CD14-positive monocyte (primary cell): Measurements from ENCODE around the gene MACROH2A1. TPM values are rescaled to one million over a fixed set of nuclear protein-coding genes. Genes with fewer than 3 reads are reported as not detected.

Experiments used
- DNase-seq, 3 donors: peaks; one replicate each; pipeline ENCODE4 v3.0.0-alpha.2; 2011 to 2022
- H2AFZ ChIP-seq: 2 replicates; pipeline ENCODE4 v1.6.0; 2012; ENCODE audit warnings: mild to moderate bottlenecking, low read depth, low read length, inconsistent platforms; ENCODE audit not compliant: insufficient read depth, poor library complexity, severe bottlenecking
- H3K27ac ChIP-seq, 2 donors: 1 replicate in 1 of 2; 2 replicates in 1 of 2; pipeline ENCODE4 v1.5.1; 2012 to 2013; ENCODE audit warnings: low read length in 2 of 2, control low read depth in 1 of 2, inconsistent platforms in 1 of 2, low read depth in 1 of 2, mild to moderate bottlenecking in 1 of 2
- H3K27me3 ChIP-seq, 2 donors: one replicate each; pipeline versions ENCODE4 v1.6.0 to v1.6.1; 2011 to 2013; ENCODE audit warnings: low read length in 2 of 2; ENCODE audit not compliant: control insufficient read depth in 2 of 2, insufficient read depth in 2 of 2
- H3K36me3 ChIP-seq, 2 donors: replicated peaks in 1 of 2; 1 replicate in 1 of 2; 2 replicates in 1 of 2; pipeline versions ENCODE4 v1.5.1 to v1.6.1; 2012 to 2013; ENCODE audit warnings: low read length in 2 of 2, control low read depth in 1 of 2, inconsistent platforms in 1 of 2, mild to moderate bottlenecking in 1 of 2; ENCODE audit not compliant: insufficient read depth in 2 of 2, control insufficient read depth in 1 of 2
- H3K4me1 ChIP-seq, 2 donors: 1 replicate in 1 of 2; 2 replicates in 1 of 2; pipeline versions ENCODE4 v1.5.1 to v1.6.1; 2012 to 2013; ENCODE audit warnings: low read length in 2 of 2, control low read depth in 1 of 2, inconsistent platforms in 1 of 2, mild to moderate bottlenecking in 1 of 2, moderate library complexity in 1 of 2; ENCODE audit not compliant: insufficient read depth in 2 of 2, control insufficient read depth in 1 of 2
- H3K4me2 ChIP-seq: replicated peaks from 2 replicates; pipeline ENCODE3; 2012; ENCODE audit warnings: low read length, moderate library complexity, mild to moderate bottlenecking; ENCODE audit not compliant: poor library complexity, severe bottlenecking; ENCODE audit errors: extremely low read depth
- H3K4me3 ChIP-seq, 3 experiments: fragments of 200-600 bp in 1 of 3; sonication (generic) in 1 of 3; replicated peaks in 1 of 3; 1 replicate in 2 of 3; 2 replicates in 1 of 3; pipeline ENCODE4 v1.5.1; 2011 to 2013; ENCODE audit warnings: low read length in 3 of 3, mild to moderate bottlenecking in 3 of 3, control low read depth in 2 of 3, low read depth in 2 of 3, inconsistent platforms in 1 of 3, moderate library complexity in 1 of 3
- H3K79me2 ChIP-seq: 2 replicates; pipeline ENCODE4 v1.6.0; 2012; ENCODE audit warnings: mild to moderate bottlenecking, control low read depth, inconsistent platforms, low read length, moderate library complexity; ENCODE audit not compliant: insufficient read depth
- H3K9ac ChIP-seq: 2 replicates; pipeline ENCODE4 v1.6.0; 2017; ENCODE audit warnings: low read length, mild to moderate bottlenecking; ENCODE audit not compliant: insufficient read depth, poor library complexity, severe bottlenecking
- H3K9me3 ChIP-seq, 2 donors: replicated peaks in 1 of 2; 1 replicate in 1 of 2; 2 replicates in 1 of 2; pipeline versions ENCODE4 v1.5.1 to v1.6.1; 2012 to 2013; ENCODE audit warnings: low read length in 2 of 2, control low read depth in 1 of 2; ENCODE audit not compliant: control insufficient read depth in 1 of 2, insufficient read depth in 1 of 2
- H4K20me1 ChIP-seq: 2 replicates; pipeline ENCODE4 v1.6.0; 2012; ENCODE audit warnings: mild to moderate bottlenecking, low read length, control low read depth, moderate library complexity; ENCODE audit not compliant: insufficient read depth
- H3K27ac Mint-ChIP-seq, 7 donors: one replicate each; pipeline ENCODE4 v1.8.0; 2020; ENCODE audit warnings: mild to moderate bottlenecking in 7 of 7, mixed read lengths in 7 of 7, moderate library complexity in 6 of 7, inconsistent platforms in 2 of 7
- H3K27me3 Mint-ChIP-seq, 3 donors: one replicate each; pipeline ENCODE4 v1.8.0; 2021 to 2022; ENCODE audit warnings: low read depth in 3 of 3, mild to moderate bottlenecking in 3 of 3, mixed read lengths in 3 of 3, moderate library complexity in 3 of 3, inconsistent platforms in 1 of 3
- H3K36me3 Mint-ChIP-seq, 2 donors: one replicate each; pipeline ENCODE4 v1.8.0; 2020; ENCODE audit warnings: mixed read lengths in 2 of 2, inconsistent platforms in 1 of 2, mild to moderate bottlenecking in 1 of 2
- H3K4me1 Mint-ChIP-seq: one replicate; pipeline ENCODE4 v1.8.0; 2020; ENCODE audit warnings: mild to moderate bottlenecking, mixed read lengths
- H3K4me3 Mint-ChIP-seq, 2 donors: one replicate each; pipeline ENCODE4 v1.8.0; 2020; ENCODE audit warnings: mild to moderate bottlenecking in 2 of 2, mixed read lengths in 2 of 2, moderate library complexity in 1 of 2
- H3K9me3 Mint-ChIP-seq, 7 donors: one replicate each; pipeline ENCODE4 v1.8.0; 2020 to 2022; ENCODE audit warnings: mixed read lengths in 7 of 7, mild to moderate bottlenecking in 6 of 7, moderate library complexity in 6 of 7, inconsistent platforms in 2 of 7
- WGBS: methylation state at CpG from one replicate; pipeline ENCODE4 v1.1.5; 2013; ENCODE audit warnings: missing lambda C conversion rate; ENCODE audit not compliant: insufficient coverage; 5-methylcytosine and 5-hydroxymethylcytosine counted together
- intact Hi-C, 2 donors: fragments of 100-400 bp; cut with micrococcal nuclease; formaldehyde crosslinking; loops; one replicate each; pipeline versions ENCODE4 v1.15.0 to v1.15.1; 2023
- polyA plus RNA-seq, 3 donors: library from polyadenylated mRNA; depleted of rRNA in 1 of 3; unstranded in 2 of 3; stranded (reverse) in 1 of 3; fragments of 300-500 nt in 2 of 3; fragments of >200 nt in 1 of 3; fragmentation: Illumina TruSeq in 2 of 3; gene quantifications; 1 replicate in 2 of 3; 2 replicates in 1 of 3; pipeline ENCODE4 v1.2.3, GENCODE V29; 2012 to 2021
- TF ChIP-seq, protein P1 (sequence below): fragments of 200-600 bp; IDR thresholded peaks from one replicate; pipeline ENCODE4 v1.8.0; 2022; ENCODE audit warnings: antibody characterized with exemption, mild to moderate bottlenecking

MACROH2A1 gene
- polyA plus RNA-seq, 3 donors: 352 to 443 (median 440) TPM

DNA sequence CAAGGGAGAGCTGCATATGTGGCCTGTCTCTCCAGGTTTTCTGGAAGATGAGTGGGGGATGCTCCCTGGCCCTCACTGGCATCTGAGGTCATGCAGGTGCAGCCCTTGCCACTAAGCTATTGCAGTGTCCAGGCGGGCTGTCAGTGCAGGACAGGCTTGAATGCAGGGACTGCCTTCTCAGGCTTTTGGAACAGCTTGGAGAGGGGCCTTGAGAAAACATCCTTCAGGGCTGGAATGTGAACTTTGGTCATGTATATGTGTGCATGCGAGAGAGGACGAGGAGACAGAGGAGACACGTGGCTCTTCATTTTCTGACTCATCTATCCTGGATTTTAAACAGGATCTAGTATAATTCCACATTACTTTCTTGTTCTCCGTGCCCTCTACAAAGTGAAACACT is 90.3 kb downstream of the MACROH2A1 start:
- H3K9ac ChIP-seq: no peak overlapping the region
- no peaks in the 10 kb centered on the region for H3K9me3 ChIP-seq
- no peak overlapping the region for H3K4me3 ChIP-seq
- no peaks in the 10 kb centered on the region for H3K36me3 ChIP-seq
- no peak for DNase-seq
- intact Hi-C loops: no loop called here
- TF ChIP-seq, protein P1, sequence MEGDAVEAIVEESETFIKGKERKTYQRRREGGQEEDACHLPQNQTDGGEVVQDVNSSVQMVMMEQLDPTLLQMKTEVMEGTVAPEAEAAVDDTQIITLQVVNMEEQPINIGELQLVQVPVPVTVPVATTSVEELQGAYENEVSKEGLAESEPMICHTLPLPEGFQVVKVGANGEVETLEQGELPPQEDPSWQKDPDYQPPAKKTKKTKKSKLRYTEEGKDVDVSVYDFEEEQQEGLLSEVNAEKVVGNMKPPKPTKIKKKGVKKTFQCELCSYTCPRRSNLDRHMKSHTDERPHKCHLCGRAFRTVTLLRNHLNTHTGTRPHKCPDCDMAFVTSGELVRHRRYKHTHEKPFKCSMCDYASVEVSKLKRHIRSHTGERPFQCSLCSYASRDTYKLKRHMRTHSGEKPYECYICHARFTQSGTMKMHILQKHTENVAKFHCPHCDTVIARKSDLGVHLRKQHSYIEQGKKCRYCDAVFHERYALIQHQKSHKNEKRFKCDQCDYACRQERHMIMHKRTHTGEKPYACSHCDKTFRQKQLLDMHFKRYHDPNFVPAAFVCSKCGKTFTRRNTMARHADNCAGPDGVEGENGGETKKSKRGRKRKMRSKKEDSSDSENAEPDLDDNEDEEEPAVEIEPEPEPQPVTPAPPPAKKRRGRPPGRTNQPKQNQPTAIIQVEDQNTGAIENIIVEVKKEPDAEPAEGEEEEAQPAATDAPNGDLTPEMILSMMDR: no peak
- 90% methylated on average over 2 of the region's 5 CpGs for WGBS
- no peak overlapping the region for H3K4me2 ChIP-seq
- no peaks in the 10 kb centered on the region for H3K9me3 Mint-ChIP-seq
- H3K4me3 Mint-ChIP-seq: no peak overlapping the region
- H3K27ac ChIP-seq: no peak overlapping the region
- H3K4me1 Mint-ChIP-seq: peaks cover 13% of the 10 kb centered on the region
- H3K27me3 Mint-ChIP-seq: peaks cover 0 to 5% (median 3%) of the 10 kb centered on the region in 3 donors
- no peaks in the 10 kb centered on the region for H4K20me1 ChIP-seq
- no peaks in the 10 kb centered on the region for H3K27me3 ChIP-seq
- H2AFZ ChIP-seq: no peak overlapping the region
- H3K27ac Mint-ChIP-seq: no peak overlapping the region
- no peaks in the 10 kb centered on the region for H3K36me3 Mint-ChIP-seq
- H3K4me1 ChIP-seq: peaks cover 0 to 8% of the 10 kb centered on the region in 2 donors
- H3K79me2 ChIP-seq: no peaks in the 10 kb centered on the region

DNA sequence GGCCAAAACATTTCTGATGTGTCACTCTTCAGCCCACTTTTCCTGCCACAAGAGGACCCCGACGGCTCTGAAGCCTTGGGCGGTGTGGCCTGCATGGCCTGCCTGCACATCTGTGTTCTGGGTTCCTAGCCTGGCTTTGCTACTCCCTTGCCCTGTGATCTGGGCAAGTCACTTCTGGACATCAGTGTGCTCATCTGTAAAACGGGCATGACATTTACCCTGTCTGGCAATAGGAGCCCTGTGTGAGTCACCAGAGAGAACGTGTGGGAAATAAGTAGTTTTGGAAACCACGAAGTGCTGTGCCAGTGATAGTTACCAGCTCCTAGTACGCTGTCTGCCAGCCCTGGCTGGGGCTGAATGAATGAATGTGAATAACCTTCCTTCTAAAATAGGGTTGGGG is 90.8 kb downstream of the MACROH2A1 start:
- Mint-ChIP-seq H3K4me1 (peaks cover 13% of the 10 kb centered on the region), H3K9me3 (no peaks in the 10 kb centered on the region), H3K4me3 (no peak overlapping the region), H3K27me3 (peaks cover 0 to 5% (median 3%) of the 10 kb centered on the region in 3 donors), H3K36me3 (no peaks in the 10 kb centered on the region), H3K27ac (peak overlapping the region in 1 of 7 donors; percentile 75)
- Histone ChIP-seq H3K9ac (no peak overlapping the region), H3K27me3 (no peaks in the 10 kb centered on the region), H3K36me3 (no peaks in the 10 kb centered on the region), H4K20me1 (no peaks in the 10 kb centered on the region), H3K4me2 (no peak overlapping the region), H3K27ac (no peak overlapping the region), H3K9me3 (no peaks in the 10 kb centered on the region), H3K79me2 (no peaks in the 10 kb centered on the region), H3K4me3 (no peak overlapping the region), H3K4me1 (peaks cover 0 to 8% of the 10 kb centered on the region in 2 donors), H2AFZ (no peak overlapping the region)
- TF ChIP-seq, protein P1: no peak
- 73% methylated on average over 6 of the region's 7 CpGs for WGBS
- intact Hi-C loops: no loop called here
- DNase-seq: no peak
